ENCODE data around the gene FLNB. TPM values are rescaled to one million over a fixed set of nuclear protein-coding genes. Genes with fewer than 3 reads are reported as not detected.

Gene FLNB
- total and polyA plus RNA-seq, 2 of the 8 experiments (the other 6 are each of a cell fraction or from before 2014, with no cell fraction given), result 72.3 to 118 TPM

DNA sequence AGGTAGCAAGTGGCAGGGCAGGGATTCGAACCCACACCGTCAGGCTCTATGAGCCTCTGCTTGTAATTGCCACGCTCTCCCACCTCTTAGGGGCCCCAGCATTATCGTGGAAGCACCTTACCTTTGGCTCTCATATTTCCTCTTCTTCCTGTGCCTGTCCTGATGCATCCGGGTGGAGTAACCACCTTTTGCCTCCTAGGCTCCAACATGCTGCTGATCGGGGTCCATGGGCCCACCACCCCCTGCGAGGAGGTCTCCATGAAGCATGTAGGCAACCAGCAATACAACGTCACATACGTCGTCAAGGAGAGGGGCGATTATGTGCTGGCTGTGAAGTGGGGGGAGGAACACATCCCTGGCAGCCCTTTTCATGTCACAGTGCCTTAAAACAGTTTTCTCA is 162.2 kb downstream of the FLNB start (continued):
- TF ChIP-seq SIX5 (IDR thresholded peaks at IDR 0.05; ENCODE audit: low read depth, low read length) (no peak), EGR1 (IDR thresholded peaks at IDR 0.05; ENCODE audit: borderline replicate concordance, low read depth, low read length) (no peak), POLR2AphosphoS5 (IDR thresholded peaks at IDR 0.05; ENCODE audit: low read depth, low read length) (no peak), BACH1 (IDR thresholded peaks at IDR 0.05; ENCODE audit: low read length) (no peak), CHD1 (IDR thresholded peaks at IDR 0.05; ENCODE audit: low read depth, low read length) (no peak), EP300 (IDR thresholded peaks at IDR 0.05; ENCODE audit: borderline replicate concordance in 1 of 2, low read depth in 2 of 2, low read length in 2 of 2) (no peak)
